Esophagus muscularis mucosa (tissue), 4 donors: ENCODE results near the gene MATN3. TPM values are rescaled to one million over a fixed set of nuclear protein-coding genes. Genes with fewer than 3 reads are reported as not detected.

Source experiments
- DNase-seq: peaks from one replicate; pipeline ENCODE4 v3.0.0-alpha.2; 2017; ENCODE audit errors: extremely low spot score
- H3K27ac ChIP-seq, 4 donors: fragments of 200-600 bp; sonication (generic); replicated peaks in 1 of 4; 1 replicate in 3 of 4; 2 replicates in 1 of 4; pipeline ENCODE4 v1.5.1; 2016 to 2019; ENCODE audit warnings: mild to moderate bottlenecking in 1 of 4
- H3K27me3 ChIP-seq, 4 donors: fragments of 200-600 bp; sonication (generic); one replicate each; pipeline versions ENCODE4 v1.5.1 to v1.6.0; 2016 to 2019
- H3K36me3 ChIP-seq, 4 donors: fragments of 200-600 bp; sonication (generic); one replicate each; pipeline ENCODE4 v1.5.1; 2016 to 2019
- H3K4me1 ChIP-seq, 4 donors: fragments of 200-600 bp; sonication (generic); one replicate each; pipeline ENCODE4 v1.5.1; 2016 to 2019
- H3K4me3 ChIP-seq, 4 donors: fragments of 200-600 bp; sonication (generic); 1 replicate in 2 of 4; 2 replicates in 2 of 4; pipeline ENCODE4 v1.5.1; 2016 to 2019; ENCODE audit warnings: mild to moderate bottlenecking in 4 of 4, moderate library complexity in 1 of 4
- H3K9me3 ChIP-seq, 4 donors: fragments of 200-600 bp; sonication (generic); 1 replicate in 3 of 4; 2 replicates in 1 of 4; pipeline ENCODE4 v1.5.1; 2016 to 2019
- EP300 ChIP-seq: sonication (generic); formaldehyde crosslinking; IDR thresholded peaks from one replicate; pipeline ENCODE4 v1.6.1; 2017; ENCODE audit warnings: antibody characterized with exemption
- POLR2A ChIP-seq: fragments of 450-650 bp; IDR thresholded peaks from one replicate; pipeline ENCODE4 v1.6.1; 2017; ENCODE audit warnings: antibody characterized with exemption, moderate library complexity, mild to moderate bottlenecking, low read depth
- POLR2AphosphoS5 ChIP-seq, 2 donors: sonication (generic); formaldehyde crosslinking; IDR thresholded peaks; one replicate each; pipeline ENCODE4 v1.6.1; 2017; ENCODE audit warnings: antibody characterized with exemption in 2 of 2
- WGBS: methylation state at CpG from one replicate; pipeline ENCODE4 v1.1.5; 2018; 5-methylcytosine and 5-hydroxymethylcytosine counted together
- intact Hi-C: fragments of 100-400 bp; cut with DNase I; formaldehyde crosslinking; loops from one replicate; pipeline ENCODE4 v1.15.1; 2023
- total RNA-seq, 4 donors: library from RNA; depleted of rRNA; stranded (reverse); fragments of >200 nt; gene quantifications; one replicate each; pipeline versions ENCODE4 v1.1.0 to v1.2.1, GENCODE V29; 2016
- TF ChIP-seq, protein P1 (sequence below), 3 experiments: fragments of 200-600 bp in 2 of 3; fragments of 450-650 bp in 1 of 3; sonication (generic) in 2 of 3; IDR thresholded peaks; one replicate each; pipeline ENCODE4 v1.5.1; 2017 to 2019; ENCODE audit warnings: antibody characterized with exemption in 3 of 3, mild to moderate bottlenecking in 2 of 3, moderate library complexity in 1 of 3

Gene MATN3
- total RNA-seq, 4 donors from 2014 or later = 0.66 to 1.3 (median 0.82) TPM

DNA sequence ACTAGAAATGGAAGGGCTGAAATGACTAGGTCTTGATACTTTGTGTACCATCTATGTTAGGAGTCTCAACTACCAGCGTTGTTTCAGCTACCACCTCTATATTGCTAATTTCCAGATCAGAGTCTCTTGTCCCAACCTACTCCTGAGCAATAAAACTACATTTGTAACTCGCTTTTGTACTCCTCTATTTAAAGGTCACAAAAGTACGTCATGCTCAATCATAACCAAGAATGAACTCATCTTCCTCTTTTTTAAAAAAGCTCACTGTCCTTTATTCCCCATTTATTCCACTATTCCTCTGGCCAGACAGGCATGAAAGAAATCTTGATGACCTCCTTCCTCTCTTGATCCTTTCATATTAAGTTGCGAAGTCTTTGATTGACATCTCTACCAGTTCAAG, 11.2 kb upstream of the MATN3 start:
- Histone ChIP-seq H3K27ac (no peak overlapping the region), H3K4me3 (no peak overlapping the region), H3K9me3 (peaks cover 0 to 11% (median 5%) of the 10 kb centered on the region in 4 donors), H3K27me3 (no peaks in the 10 kb centered on the region), H3K36me3 (peaks cover 0 to 14% (median 8%) of the 10 kb centered on the region in 4 donors), H3K4me1 (peaks cover 6 to 20% (median 14%) of the 10 kb centered on the region in 4 donors)
- TF ChIP-seq POLR2AphosphoS5 (IDR thresholded peaks at IDR 0.05) (no peak), POLR2A (no peak), EP300 (no peak)
- TF ChIP-seq, protein P1, sequence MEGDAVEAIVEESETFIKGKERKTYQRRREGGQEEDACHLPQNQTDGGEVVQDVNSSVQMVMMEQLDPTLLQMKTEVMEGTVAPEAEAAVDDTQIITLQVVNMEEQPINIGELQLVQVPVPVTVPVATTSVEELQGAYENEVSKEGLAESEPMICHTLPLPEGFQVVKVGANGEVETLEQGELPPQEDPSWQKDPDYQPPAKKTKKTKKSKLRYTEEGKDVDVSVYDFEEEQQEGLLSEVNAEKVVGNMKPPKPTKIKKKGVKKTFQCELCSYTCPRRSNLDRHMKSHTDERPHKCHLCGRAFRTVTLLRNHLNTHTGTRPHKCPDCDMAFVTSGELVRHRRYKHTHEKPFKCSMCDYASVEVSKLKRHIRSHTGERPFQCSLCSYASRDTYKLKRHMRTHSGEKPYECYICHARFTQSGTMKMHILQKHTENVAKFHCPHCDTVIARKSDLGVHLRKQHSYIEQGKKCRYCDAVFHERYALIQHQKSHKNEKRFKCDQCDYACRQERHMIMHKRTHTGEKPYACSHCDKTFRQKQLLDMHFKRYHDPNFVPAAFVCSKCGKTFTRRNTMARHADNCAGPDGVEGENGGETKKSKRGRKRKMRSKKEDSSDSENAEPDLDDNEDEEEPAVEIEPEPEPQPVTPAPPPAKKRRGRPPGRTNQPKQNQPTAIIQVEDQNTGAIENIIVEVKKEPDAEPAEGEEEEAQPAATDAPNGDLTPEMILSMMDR (IDR thresholded peaks at IDR 0.05) = no peak
- 89% methylated on average over 4 of the region's 4 CpGs for WGBS
- intact Hi-C loops = no loop called here
- DNase-seq = no peak

DNA sequence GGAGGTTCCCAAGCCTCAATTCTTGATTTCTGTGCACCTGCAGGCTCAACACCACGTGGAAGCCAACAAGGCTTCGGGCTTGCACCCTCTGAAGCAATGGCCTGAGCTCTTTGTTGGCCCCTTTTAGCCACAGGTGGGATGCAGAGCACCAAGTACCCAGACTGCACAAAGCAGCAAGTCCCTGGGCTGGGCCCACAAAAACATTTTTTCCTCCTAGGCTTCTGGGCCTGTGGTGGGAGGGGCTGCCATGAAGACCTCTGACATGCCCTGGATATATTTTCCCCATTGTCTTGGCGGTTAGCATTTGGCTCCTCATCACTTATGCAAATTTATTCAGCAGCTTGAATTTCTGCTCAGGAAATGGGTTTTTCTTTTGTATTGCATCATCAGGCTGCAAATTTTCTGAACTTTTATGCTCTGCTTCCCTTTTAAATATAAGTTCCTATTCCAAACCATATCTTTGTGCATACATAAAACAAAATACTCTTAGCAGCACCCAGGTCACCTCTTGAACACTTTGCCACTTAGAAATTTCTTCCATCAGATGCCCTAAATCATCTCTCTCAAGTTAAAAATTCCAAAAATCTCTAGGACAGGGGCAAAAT, 9.0 kb upstream of the MATN3 start:
- no peak for DNase-seq
- Histone ChIP-seq H3K4me3 (no peak overlapping the region), H3K27me3 (no peaks in the 10 kb centered on the region), H3K9me3 (peaks cover 0 to 5% (median 2%) of the 10 kb centered on the region in 4 donors), H3K36me3 (no peaks in the 10 kb centered on the region), H3K27ac (no peak overlapping the region), H3K4me1 (peaks cover 0 to 2% (median 0%) of the 10 kb centered on the region in 4 donors)
- TF ChIP-seq POLR2A = no peak
- TF ChIP-seq, protein P1 (IDR thresholded peaks at IDR 0.05) = no peak
- TF ChIP-seq EP300 = no peak
- no peak for TF ChIP-seq POLR2AphosphoS5 (IDR thresholded peaks at IDR 0.05)
- WGBS = 72% methylated on average over 3 of the region's 3 CpGs
- intact Hi-C loops = no loop called here

DNA sequence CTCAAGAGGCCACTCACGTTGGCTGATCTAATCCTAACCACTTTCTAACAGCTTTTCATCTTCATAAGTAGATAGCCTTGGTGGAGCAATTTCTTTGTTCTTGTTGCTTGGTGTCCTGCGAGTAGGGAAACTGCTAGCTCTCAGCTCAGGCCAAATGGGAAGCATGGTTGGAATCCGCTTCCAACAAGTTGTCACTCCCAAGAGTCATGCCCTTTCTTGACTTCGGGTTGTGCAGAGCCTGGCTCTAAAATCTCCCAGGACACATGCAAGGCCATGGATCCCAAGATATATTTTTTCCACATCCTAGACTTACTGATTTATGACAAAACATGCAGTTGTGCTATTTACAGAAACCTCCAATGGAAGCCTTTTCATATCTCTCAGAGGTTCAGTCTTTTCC, 7.3 kb upstream of the MATN3 start:
- intact Hi-C loops = no loop called here

DNA sequence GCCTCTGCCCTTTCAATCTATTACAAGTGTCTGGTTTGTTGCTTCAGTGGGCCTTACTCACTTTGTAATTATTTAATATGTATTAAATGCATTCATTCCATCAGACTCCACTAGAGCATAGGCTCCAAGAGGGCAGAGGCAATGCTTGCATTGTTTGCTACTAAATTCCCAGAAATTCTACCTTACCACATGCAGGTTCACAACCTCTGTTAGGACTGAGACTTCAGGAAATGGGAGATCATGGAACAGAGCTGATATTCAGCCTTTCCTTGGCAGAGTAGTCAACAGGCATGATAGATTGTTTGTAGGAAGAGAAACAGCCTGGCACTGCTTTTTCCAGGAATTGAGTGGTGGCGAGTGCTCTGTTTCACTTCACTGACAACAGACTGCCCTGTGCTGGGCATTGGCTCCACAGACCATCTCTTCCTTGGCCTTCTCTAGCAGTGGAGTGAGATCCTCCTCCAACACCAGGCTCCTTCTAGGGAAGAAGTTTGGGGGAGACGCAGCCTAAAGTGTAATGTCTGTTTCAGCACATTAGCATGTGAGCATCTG, 6.2 kb upstream of the MATN3 start:
- Histone ChIP-seq H3K27ac (no peak overlapping the region), H3K4me1 (no peaks in the 10 kb centered on the region), H3K36me3 (no peaks in the 10 kb centered on the region), H3K27me3 (no peaks in the 10 kb centered on the region), H3K9me3 (peaks cover 0 to 5% (median 2%) of the 10 kb centered on the region in 4 donors), H3K4me3 (no peak overlapping the region)
- no peak for TF ChIP-seq EP300
- no peak for TF ChIP-seq POLR2AphosphoS5 (IDR thresholded peaks at IDR 0.05)
- TF ChIP-seq POLR2A = no peak
- TF ChIP-seq, protein P1 (IDR thresholded peaks at IDR 0.05) = no peak
- intact Hi-C loops = no loop called here
- 93% methylated on average over 2 of the region's 2 CpGs for WGBS
- no peak for DNase-seq

More for the DNA sequence above, 7.3 kb upstream of the MATN3 start:
- WGBS = 69% methylated on average over 4 of the region's 4 CpGs
- Histone ChIP-seq H3K27ac (no peak overlapping the region), H3K9me3 (peaks cover 0 to 5% (median 2%) of the 10 kb centered on the region in 4 donors), H3K4me3 (no peak overlapping the region), H3K27me3 (no peaks in the 10 kb centered on the region), H3K36me3 (no peaks in the 10 kb centered on the region), H3K4me1 (no peaks in the 10 kb centered on the region)
- no peak for DNase-seq
- no peak for TF ChIP-seq POLR2AphosphoS5 (IDR thresholded peaks at IDR 0.05)
- no peak for TF ChIP-seq EP300

DNA sequence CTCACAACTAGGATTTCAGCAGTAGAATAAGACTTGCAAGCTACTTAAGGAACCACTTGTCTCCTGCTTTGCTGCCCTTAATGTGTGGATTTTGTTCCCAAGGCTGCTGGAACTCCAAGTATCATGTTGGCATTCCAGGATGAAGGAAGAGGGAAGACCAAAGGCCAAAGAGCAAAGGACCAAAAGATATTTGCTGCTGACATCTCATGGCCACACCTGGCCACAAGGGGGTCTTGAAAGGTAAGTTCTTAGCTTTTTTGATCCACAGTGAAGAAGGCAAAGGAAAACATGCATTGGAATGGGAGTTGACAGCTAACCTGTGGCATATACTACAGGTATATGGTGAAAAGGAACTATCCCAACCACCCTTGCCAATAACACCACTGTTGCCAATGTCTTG, 3.9 kb upstream of the MATN3 start:
- Histone ChIP-seq H3K36me3 (no peaks in the 10 kb centered on the region), H3K9me3 (peaks cover 0 to 2% (median 0%) of the 10 kb centered on the region in 4 donors), H3K27ac (no peak overlapping the region), H3K4me1 (peaks cover 8 to 20% (median 19%) of the 10 kb centered on the region in 4 donors), H3K4me3 (no peak overlapping the region), H3K27me3 (peaks cover 0 to 11% (median 0%) of the 10 kb centered on the region in 4 donors)
- DNase-seq = no peak
- TF ChIP-seq, protein P1 (IDR thresholded peaks at IDR 0.05) = no peak
- no peak for TF ChIP-seq POLR2AphosphoS5 (IDR thresholded peaks at IDR 0.05)
- TF ChIP-seq EP300 = no peak
- TF ChIP-seq POLR2A = no peak
- intact Hi-C loops = no loop called here
